Measurements from ENCODE around the gene SMAP2.

- TF ChIP-seq POLR2AphosphoS5 (IDR thresholded peaks at IDR 0.05; ENCODE audit: low read depth, low read length) = no peak
- TF ChIP-seq, protein P1, sequence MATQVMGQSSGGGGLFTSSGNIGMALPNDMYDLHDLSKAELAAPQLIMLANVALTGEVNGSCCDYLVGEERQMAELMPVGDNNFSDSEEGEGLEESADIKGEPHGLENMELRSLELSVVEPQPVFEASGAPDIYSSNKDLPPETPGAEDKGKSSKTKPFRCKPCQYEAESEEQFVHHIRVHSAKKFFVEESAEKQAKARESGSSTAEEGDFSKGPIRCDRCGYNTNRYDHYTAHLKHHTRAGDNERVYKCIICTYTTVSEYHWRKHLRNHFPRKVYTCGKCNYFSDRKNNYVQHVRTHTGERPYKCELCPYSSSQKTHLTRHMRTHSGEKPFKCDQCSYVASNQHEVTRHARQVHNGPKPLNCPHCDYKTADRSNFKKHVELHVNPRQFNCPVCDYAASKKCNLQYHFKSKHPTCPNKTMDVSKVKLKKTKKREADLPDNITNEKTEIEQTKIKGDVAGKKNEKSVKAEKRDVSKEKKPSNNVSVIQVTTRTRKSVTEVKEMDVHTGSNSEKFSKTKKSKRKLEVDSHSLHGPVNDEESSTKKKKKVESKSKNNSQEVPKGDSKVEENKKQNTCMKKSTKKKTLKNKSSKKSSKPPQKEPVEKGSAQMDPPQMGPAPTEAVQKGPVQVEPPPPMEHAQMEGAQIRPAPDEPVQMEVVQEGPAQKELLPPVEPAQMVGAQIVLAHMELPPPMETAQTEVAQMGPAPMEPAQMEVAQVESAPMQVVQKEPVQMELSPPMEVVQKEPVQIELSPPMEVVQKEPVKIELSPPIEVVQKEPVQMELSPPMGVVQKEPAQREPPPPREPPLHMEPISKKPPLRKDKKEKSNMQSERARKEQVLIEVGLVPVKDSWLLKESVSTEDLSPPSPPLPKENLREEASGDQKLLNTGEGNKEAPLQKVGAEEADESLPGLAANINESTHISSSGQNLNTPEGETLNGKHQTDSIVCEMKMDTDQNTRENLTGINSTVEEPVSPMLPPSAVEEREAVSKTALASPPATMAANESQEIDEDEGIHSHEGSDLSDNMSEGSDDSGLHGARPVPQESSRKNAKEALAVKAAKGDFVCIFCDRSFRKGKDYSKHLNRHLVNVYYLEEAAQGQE (IDR thresholded peaks at IDR 0.05; ENCODE audit: insufficient read depth in 1 of 2, low read depth in 2 of 2, low read length in 2 of 2) = no peak
Observed at GRCh38 chr1:40337443-40337842, 36.1 kb upstream of the SMAP2 start.

Measured in PFSK-1 (cell line).